Measurements from ENCODE around the gene ZRANB3. TPM values are rescaled to one million over a fixed set of nuclear protein-coding genes. Genes with fewer than 3 reads are reported as not detected.

Gene ZRANB3
- total and polyA plus RNA-seq, 2 of the 13 experiments (the other 11 are each of a cell fraction or from before 2014, with no cell fraction given): 5.8 to 25.2 TPM

DNA sequence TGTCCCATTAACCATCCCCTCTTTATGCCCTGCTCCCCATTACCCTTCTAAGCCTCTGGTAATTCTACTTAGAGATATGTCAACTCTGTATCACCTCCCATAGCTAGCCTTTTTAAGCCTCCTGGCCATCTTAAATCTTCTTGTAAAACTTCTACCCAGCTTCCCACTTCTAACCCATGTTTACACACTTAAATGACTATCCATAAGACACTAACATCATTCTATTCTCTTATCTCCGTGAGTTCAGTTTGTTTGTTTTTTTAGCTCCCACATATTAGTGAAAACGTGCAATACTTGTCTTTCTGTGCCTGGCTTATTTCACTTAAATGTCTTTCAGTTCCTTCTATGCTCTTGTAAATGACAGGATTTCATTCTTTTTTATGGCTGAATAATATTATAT lies 436.5 kb downstream of the ZRANB3 start:
- POLR2A ChIA-PET: no interaction called here
- CTCF ChIA-PET (ENCODE audit: low intra/inter-chr PET ratio, low total read pairs): no interaction called here
- no peak for ATAC-seq

DNA sequence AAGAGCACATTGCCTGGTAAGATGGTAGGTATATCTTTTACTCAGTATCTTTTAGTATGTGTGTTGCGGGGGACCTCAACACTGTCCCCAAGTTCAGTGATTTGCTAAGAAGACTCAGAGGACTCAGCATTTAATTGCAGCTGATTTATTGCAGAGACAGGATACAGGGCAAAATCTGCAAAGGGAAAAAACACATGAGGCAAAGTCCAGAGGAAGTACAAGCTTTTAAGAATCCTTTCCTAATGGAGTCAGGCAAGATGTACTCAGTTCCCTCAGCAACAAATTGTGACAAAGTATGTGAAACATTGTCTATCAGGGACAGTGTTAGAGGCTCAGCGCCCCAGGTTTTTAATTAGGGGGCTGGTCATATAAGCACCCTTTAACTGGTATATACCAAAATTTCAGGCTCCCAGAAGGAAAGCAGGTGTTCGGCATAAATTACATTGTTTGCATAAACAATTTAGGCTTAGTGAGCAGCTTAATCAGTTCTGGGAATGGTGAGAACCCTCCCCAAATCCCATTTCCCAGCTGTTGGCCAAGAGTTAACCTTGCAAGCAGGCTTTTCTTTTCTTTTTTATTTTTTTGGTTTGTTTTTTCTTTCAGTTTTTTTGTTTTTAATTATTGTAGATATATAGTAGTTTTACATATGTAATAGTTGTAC lies 437.2 kb downstream of the ZRANB3 start:
- Histone ChIP-seq H3K27me3 (ENCODE audit: control insufficient read depth in 1 of 2, insufficient read depth in 2 of 2, low read length in 2 of 2) (no peaks in the 10 kb centered on the region), H3K4me3 (replicated peaks in 1 of 3; ENCODE audit: insufficient read depth in 1 of 3, low read depth in 2 of 3, low read length in 3 of 3) (no peak overlapping the region), H3K9me3 (ENCODE audit: low read length) (no peaks in the 10 kb centered on the region), H3K9ac (ENCODE audit: insufficient read depth, low read depth, low read length) (no peak overlapping the region), H2AFZ (ENCODE audit: low read length) (no peak overlapping the region), H3K4me1 (ENCODE audit: insufficient read depth, low read length) (peaks cover 45% of the 10 kb centered on the region), H3K36me3 (replicated peaks in 1 of 2; ENCODE audit: control insufficient read depth in 1 of 2, insufficient read depth in 2 of 2, low read length in 2 of 2) (peaks cover 2 to 29% of the 10 kb centered on the region in 2 experiments; a peak in 4 of 5 replicates), H3K4me2 (ENCODE audit: low read depth, low read length) (no peak overlapping the region), H3K79me2 (ENCODE audit: insufficient read depth, low read length) (peaks cover 7% of the 10 kb centered on the region), H3K27ac (ENCODE audit: extremely low read length, insufficient read depth, low read length) (peak overlapping the region; percentile 43), H4K20me1 (ENCODE audit: insufficient read depth, low read length) (no peaks in the 10 kb centered on the region)
- peak; percentile 38 for DNase-seq (ENCODE audit: low spot score)
- ChIA-PET POLR2A (no interaction called here), CTCF (ENCODE audit: low intra/inter-chr PET ratio, low total read pairs) (no interaction called here)
- TF ChIP-seq E2F1 (CRISPR knock-in tag; IDR thresholded peaks at IDR 0.05) (no peak), ELF3 (CRISPR knock-in tag; IDR thresholded peaks at IDR 0.05) (peak; percentile 59; the same call in 1 of the 2 replicates), ZNF331 (CRISPR knock-in tag; IDR thresholded peaks at IDR 0.05) (no peak), ZNF598 (CRISPR knock-in tag; IDR thresholded peaks at IDR 0.05; ENCODE audit: borderline replicate concordance) (no peak), HNF4A (CRISPR knock-in tag; IDR thresholded peaks at IDR 0.05) (peak; percentile 56), GABPA (IDR thresholded peaks at IDR 0.05; ENCODE audit: low read depth, low read length) (no peak), GABPA (CRISPR knock-in tag; IDR thresholded peaks at IDR 0.05; ENCODE audit: low read depth) (0 out of 2 replicates have a peak, but pooled peaks have one; percentile 18), ARID5B (CRISPR knock-in tag; IDR thresholded peaks at IDR 0.05) (0 out of 2 replicates have a peak, but pooled peaks have one; percentile 12)
- TF ChIP-seq, protein P1, sequence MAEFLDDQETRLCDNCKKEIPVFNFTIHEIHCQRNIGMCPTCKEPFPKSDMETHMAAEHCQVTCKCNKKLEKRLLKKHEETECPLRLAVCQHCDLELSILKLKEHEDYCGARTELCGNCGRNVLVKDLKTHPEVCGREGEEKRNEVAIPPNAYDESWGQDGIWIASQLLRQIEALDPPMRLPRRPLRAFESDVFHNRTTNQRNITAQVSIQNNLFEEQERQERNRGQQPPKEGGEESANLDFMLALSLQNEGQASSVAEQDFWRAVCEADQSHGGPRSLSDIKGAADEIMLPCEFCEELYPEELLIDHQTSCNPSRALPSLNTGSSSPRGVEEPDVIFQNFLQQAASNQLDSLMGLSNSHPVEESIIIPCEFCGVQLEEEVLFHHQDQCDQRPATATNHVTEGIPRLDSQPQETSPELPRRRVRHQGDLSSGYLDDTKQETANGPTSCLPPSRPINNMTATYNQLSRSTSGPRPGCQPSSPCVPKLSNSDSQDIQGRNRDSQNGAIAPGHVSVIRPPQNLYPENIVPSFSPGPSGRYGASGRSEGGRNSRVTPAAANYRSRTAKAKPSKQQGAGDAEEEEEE (CRISPR knock-in tag; IDR thresholded peaks at IDR 0.05; ENCODE audit: borderline replicate concordance): no peak
- no TSS peak for BruUV-seq (replicated peaks)
- in situ Hi-C loops (cut with HindIII; ENCODE audit: extremely low pct_ligation_motif_present, low pct_unique_long_range_greater_than_20kb): no loop called here
- no peak for FAIRE-seq
- ATAC-seq: peak; percentile 46
- intact Hi-C loops (cut with micrococcal nuclease; ENCODE audit: unreplicated experiment): loop anchor here (5.0 kb wide), 1 partner anchor 41 kb away; the partner anchor contains the start of gene RAB3GAP1
- 94% methylated on average over 3 of the region's 3 CpGs for WGBS (ENCODE audit: low lambda C conversion rate)

More for the DNA sequence above, 436.5 kb downstream of the ZRANB3 start:
- TF ChIP-seq MTF1 (CRISPR knock-in tag; IDR thresholded peaks at IDR 0.05) (no peak), BHLHE40 (IDR thresholded peaks at IDR 0.05; ENCODE audit: low read length) (no peak), HOXA7 (CRISPR knock-in tag; IDR thresholded peaks at IDR 0.05) (no peak)
- H3K27me3 ChIP-seq (ENCODE audit: control insufficient read depth in 1 of 2, insufficient read depth in 2 of 2, low read length in 2 of 2): no peaks in the 10 kb centered on the region
- in situ Hi-C loops (cut with HindIII; ENCODE audit: extremely low pct_ligation_motif_present, low pct_unique_long_range_greater_than_20kb): no loop called here
- H3K4me3 ChIP-seq (replicated peaks in 1 of 3; ENCODE audit: insufficient read depth in 1 of 3, low read depth in 2 of 3, low read length in 3 of 3): no peak overlapping the region
- peaks cover 2 to 29% of the 10 kb centered on the region in 2 experiments; a peak in 4 of 5 replicates for H3K36me3 ChIP-seq (replicated peaks in 1 of 2; ENCODE audit: control insufficient read depth in 1 of 2, insufficient read depth in 2 of 2, low read length in 2 of 2)
- BruUV-seq (replicated peaks): no TSS peak
- no peak overlapping the region for H3K9ac ChIP-seq (ENCODE audit: insufficient read depth, low read depth, low read length)
- DNase-seq (ENCODE audit: low spot score): no peak
- 95% methylated on average over 2 of the region's 2 CpGs for WGBS (ENCODE audit: low lambda C conversion rate)
- peaks cover 5% of the 10 kb centered on the region for H3K79me2 ChIP-seq (ENCODE audit: insufficient read depth, low read length)
- no peaks in the 10 kb centered on the region for H4K20me1 ChIP-seq (ENCODE audit: insufficient read depth, low read length)
- no peaks in the 10 kb centered on the region for H3K9me3 ChIP-seq (ENCODE audit: low read length)
- intact Hi-C loops (cut with micrococcal nuclease; ENCODE audit: unreplicated experiment): loop anchor here (5.0 kb wide), 1 partner anchor 42 kb away; the partner anchor contains the start of gene RAB3GAP1
- H3K4me1 ChIP-seq (ENCODE audit: insufficient read depth, low read length): peaks cover 45% of the 10 kb centered on the region
- H2AFZ ChIP-seq (ENCODE audit: low read length): no peak overlapping the region
- H3K4me2 ChIP-seq (ENCODE audit: low read depth, low read length): no peak overlapping the region
- FAIRE-seq: no peak
- no peak overlapping the region for H3K27ac ChIP-seq (ENCODE audit: extremely low read length, insufficient read depth, low read length)

Data from HepG2 (cell line).